ENCODE results near the gene TMPRSS12. TPM values are rescaled to one million over a fixed set of nuclear protein-coding genes. Genes with fewer than 3 reads are reported as not detected.
"Not testable (repeated sequence)": the region's sequence is repeated elsewhere in the genome, so short reads cannot be mapped to it uniquely, and the experiment has no call there.

TMPRSS12 gene
- total RNA-seq, 1 experiment from 2014 or later = not detected

- H3K9me2 ChIP-seq (ENCODE audit: insufficient read depth); H2AFZ ChIP-seq (ENCODE audit: low read depth, low read length, poor library complexity, severe bottlenecking); H3K4me3 ChIP-seq (replicated peaks in 1 of 2; ENCODE audit: low read depth in 1 of 2, low read length in 2 of 2); intact Hi-C loops (cut with micrococcal nuclease); POLR2A ChIA-PET; H4K20me1 ChIP-seq (ENCODE audit: insufficient read depth); H3K9ac ChIP-seq (ENCODE audit: low read length); RAD21 ChIA-PET (ENCODE audit: low non-redundant PET in 1 of 2, low total read pairs in 2 of 2, uncharacterized antibody in 2 of 2, unreplicated experiment in 2 of 2); H3K27ac ChIP-seq (ENCODE audit: low read depth, low read length); H3K36me3 ChIP-seq (ENCODE audit: control insufficient read depth in 1 of 2, insufficient read depth in 2 of 2, low read length in 2 of 2); DNase-seq (ENCODE audit: low read depth, low spot score); H3K27me3 ChIP-seq (ENCODE audit: insufficient read depth, low read length); H3K9me3 ChIP-seq (ENCODE audit: control insufficient read depth in 1 of 2, insufficient read depth in 1 of 2, low read depth in 1 of 2, low read length in 2 of 2); H3K4me2 ChIP-seq (ENCODE audit: low read length); H3K4me1 ChIP-seq (ENCODE audit: control insufficient read depth in 1 of 2, insufficient read depth in 2 of 2, low read length in 2 of 2); ATAC-seq; BruUV-seq (replicated peaks); CTCF ChIA-PET; H3K79me2 ChIP-seq (ENCODE audit: insufficient read depth, low read length): not testable (repeated sequence)
These were observed 33.6 kb upstream of the TMPRSS12 start for GRCh38 chr12:50809131-50809530.

GRCh38 chr12:50814921-50815320 lies 27.8 kb upstream of the TMPRSS12 start:
- H4K20me1 ChIP-seq (ENCODE audit: insufficient read depth); H3K9ac ChIP-seq (ENCODE audit: low read length); POLR2A ChIA-PET; H3K9me2 ChIP-seq (ENCODE audit: insufficient read depth); H2AFZ ChIP-seq (ENCODE audit: low read depth, low read length, poor library complexity, severe bottlenecking); H3K27ac ChIP-seq (ENCODE audit: low read depth, low read length); intact Hi-C loops (cut with micrococcal nuclease); DNase-seq (ENCODE audit: low read depth, low spot score); H3K9me3 ChIP-seq (ENCODE audit: control insufficient read depth in 1 of 2, insufficient read depth in 1 of 2, low read depth in 1 of 2, low read length in 2 of 2); H3K79me2 ChIP-seq (ENCODE audit: insufficient read depth, low read length); H3K27me3 ChIP-seq (ENCODE audit: insufficient read depth, low read length); H3K4me3 ChIP-seq (replicated peaks in 1 of 2; ENCODE audit: low read depth in 1 of 2, low read length in 2 of 2); H3K4me2 ChIP-seq (ENCODE audit: low read length); BruUV-seq (replicated peaks); ATAC-seq; H3K4me1 ChIP-seq (ENCODE audit: control insufficient read depth in 1 of 2, insufficient read depth in 2 of 2, low read length in 2 of 2): not testable (repeated sequence)
- RAD21 ChIA-PET (ENCODE audit: low non-redundant PET in 1 of 2, low total read pairs in 2 of 2, uncharacterized antibody in 2 of 2, unreplicated experiment in 2 of 2) = interaction anchor here in 1 of 2 experiments (0.7 kb wide), 1 partner anchor 50 kb away, joined by 3 read pairs; no protein-coding TSS in a partner anchor
- CTCF ChIA-PET = interaction anchor here (1.0 kb wide), 1 partner anchor 10 kb away, joined by 3 read pairs; no protein-coding TSS in a partner anchor
- H3K36me3 ChIP-seq (ENCODE audit: control insufficient read depth in 1 of 2, insufficient read depth in 2 of 2, low read length in 2 of 2) = peaks cover 8 to 20% of the 10 kb centered on the region in 2 experiments; a peak in 3 of 4 replicates

GRCh38 chr12:50820177-50820576 lies 22.5 kb upstream of the TMPRSS12 start:
- peaks cover 4 to 10% of the 10 kb centered on the region in 2 experiments; a peak in 3 of 4 replicates for H3K36me3 ChIP-seq (ENCODE audit: control insufficient read depth in 1 of 2, insufficient read depth in 2 of 2, low read length in 2 of 2)
- POLR2A ChIA-PET = no interaction called here
- CTCF ChIA-PET = no interaction called here
- DNase-seq (ENCODE audit: low read depth, low spot score) (no peak), ATAC-seq (no peak)
- BruUV-seq (replicated peaks) = no TSS peak
- H2AFZ ChIP-seq (ENCODE audit: low read depth, low read length, poor library complexity, severe bottlenecking) = no peak overlapping the region
- H3K4me2 ChIP-seq (ENCODE audit: low read length) = no peak overlapping the region
- H3K4me1 ChIP-seq (ENCODE audit: control insufficient read depth in 1 of 2, insufficient read depth in 2 of 2, low read length in 2 of 2) = peaks cover 0 to 3% of the 10 kb centered on the region in 2 experiments; a peak in 1 of 4 replicates
- no peak overlapping the region for H3K27ac ChIP-seq (ENCODE audit: low read depth, low read length)
- H3K9me2 ChIP-seq (ENCODE audit: insufficient read depth) = no peaks in the 10 kb centered on the region
- no peak overlapping the region for H3K9ac ChIP-seq (ENCODE audit: low read length)
- H3K9me3 ChIP-seq (ENCODE audit: control insufficient read depth in 1 of 2, insufficient read depth in 1 of 2, low read depth in 1 of 2, low read length in 2 of 2) = no peaks in the 10 kb centered on the region
- no peaks in the 10 kb centered on the region for H3K79me2 ChIP-seq (ENCODE audit: insufficient read depth, low read length)
- intact Hi-C loops (cut with micrococcal nuclease) = no loop called here
- H4K20me1 ChIP-seq (ENCODE audit: insufficient read depth) = no peaks in the 10 kb centered on the region
- no peak overlapping the region for H3K4me3 ChIP-seq (replicated peaks in 1 of 2; ENCODE audit: low read depth in 1 of 2, low read length in 2 of 2)
- RAD21 ChIA-PET (ENCODE audit: low non-redundant PET in 1 of 2, low total read pairs in 2 of 2, uncharacterized antibody in 2 of 2, unreplicated experiment in 2 of 2) = no interaction called here
- no peaks in the 10 kb centered on the region for H3K27me3 ChIP-seq (ENCODE audit: insufficient read depth, low read length)
- no peak for TF ChIP-seq EZH2 (IDR thresholded peaks at IDR 0.05)
- TF ChIP-seq MAX (IDR thresholded peaks at IDR 0.05) = no peak
- TF ChIP-seq EZH2phosphoT487 (IDR thresholded peaks at IDR 0.05; ENCODE audit: borderline replicate concordance) = no peak
- TF ChIP-seq ZBTB33 (IDR thresholded peaks at IDR 0.05; ENCODE audit: extremely low read depth, insufficient replicate concordance, low read length) = no peak
- TF ChIP-seq SRF (IDR thresholded peaks at IDR 0.05; ENCODE audit: low read depth) = no peak
- no peak for TF ChIP-seq JUND (IDR thresholded peaks at IDR 0.05)
- no peak for TF ChIP-seq ELF1 (IDR thresholded peaks at IDR 0.05; ENCODE audit: borderline replicate concordance, low read depth)
- no peak for TF ChIP-seq POLR2AphosphoS5 (IDR thresholded peaks at IDR 0.05; ENCODE audit: low read depth, low read length)
- TF ChIP-seq TCF7L2 (IDR thresholded peaks at IDR 0.05; ENCODE audit: borderline replicate concordance, extremely low read depth, insufficient read depth, insufficient read length) = no peak
- TF ChIP-seq RAD21 (IDR thresholded peaks at IDR 0.05; ENCODE audit: low read depth) = no peak

All from HCT116 (cell line).